OCI-M2 (cell line): Measurements from ENCODE around the gene FMO3.

Experiments
- DNase-seq: peaks from one replicate; lab custom pipeline; 2025; ENCODE audit not compliant: unreplicated experiment; lab: John Stamatoyannopoulos, UW

FMO3 gene

GRCh38 chr1:171155484-171155883, 64.8 kb downstream of the FMO3 start:
- no peak for DNase-seq

- DNase-seq: no peak
These were observed 67.4 kb downstream of the FMO3 start for GRCh38 chr1:171158096-171158495.

- no peak for DNase-seq
These were observed 67.8 kb downstream of the FMO3 start for GRCh38 chr1:171158551-171158950.

GRCh38 chr1:171159148-171159547, 68.4 kb downstream of the FMO3 start:
- DNase-seq: no peak

GRCh38 chr1:171160211-171160610, 69.5 kb downstream of the FMO3 start:
- DNase-seq: no peak

- DNase-seq: no peak
These were observed 70.1 kb downstream of the FMO3 start for GRCh38 chr1:171160639-171161354.

- no peak for DNase-seq
These were observed 70.7 kb downstream of the FMO3 start for GRCh38 chr1:171161431-171161830.

- DNase-seq: no peak
These were observed 75.7 kb downstream of the FMO3 start for GRCh38 chr1:171166361-171166760.
